ENCODE measurements around the gene STMN3.
A peak's percentile ranks its signal among the peaks of the same experiment; 100 is the strongest.

The STMN3 gene

GRCh38 chr20:63652192-63652980 is 838 bp downstream of the STMN3 start (continued):
- TF ChIP-seq ZNF169 (tag by site-specific recombination; IDR thresholded peaks at IDR 0.05), result no peak
- peak; percentile 96 for TF ChIP-seq KLF1 (tag by site-specific recombination; IDR thresholded peaks at IDR 0.05)
- no peak; the same call in 1 of the 2 replicates for TF ChIP-seq BCL11B (tag by site-specific recombination; IDR thresholded peaks at IDR 0.05; ENCODE audit: low read depth)
- TF ChIP-seq ZNF146 (tag by site-specific recombination; IDR thresholded peaks at IDR 0.05), result no peak
- TF ChIP-seq SCRT2 (tag by site-specific recombination; IDR thresholded peaks at IDR 0.05), result no peak
- no peak for TF ChIP-seq PRDM4 (tag by site-specific recombination; IDR thresholded peaks at IDR 0.05)
- no peak for TF ChIP-seq ZNF121 (tag by site-specific recombination; IDR thresholded peaks at IDR 0.05)
- no peak for TF ChIP-seq ZNF48 (tag by site-specific recombination; IDR thresholded peaks at IDR 0.05)
- TF ChIP-seq ZNF2 (tag by site-specific recombination; IDR thresholded peaks at IDR 0.05), result no peak
- TF ChIP-seq ZNF776 (tag by site-specific recombination; IDR thresholded peaks at IDR 0.05; ENCODE audit: borderline replicate concordance), result no peak
- TF ChIP-seq ZNF341 (tag by site-specific recombination; IDR thresholded peaks at IDR 0.05; ENCODE audit: low read depth), result 0 out of 2 replicates have a peak, but pooled peaks have one; percentile 26
- no peak for TF ChIP-seq HOXC10 (CRISPR knock-in tag; IDR thresholded peaks at IDR 0.05)
- TF ChIP-seq, protein P1, sequence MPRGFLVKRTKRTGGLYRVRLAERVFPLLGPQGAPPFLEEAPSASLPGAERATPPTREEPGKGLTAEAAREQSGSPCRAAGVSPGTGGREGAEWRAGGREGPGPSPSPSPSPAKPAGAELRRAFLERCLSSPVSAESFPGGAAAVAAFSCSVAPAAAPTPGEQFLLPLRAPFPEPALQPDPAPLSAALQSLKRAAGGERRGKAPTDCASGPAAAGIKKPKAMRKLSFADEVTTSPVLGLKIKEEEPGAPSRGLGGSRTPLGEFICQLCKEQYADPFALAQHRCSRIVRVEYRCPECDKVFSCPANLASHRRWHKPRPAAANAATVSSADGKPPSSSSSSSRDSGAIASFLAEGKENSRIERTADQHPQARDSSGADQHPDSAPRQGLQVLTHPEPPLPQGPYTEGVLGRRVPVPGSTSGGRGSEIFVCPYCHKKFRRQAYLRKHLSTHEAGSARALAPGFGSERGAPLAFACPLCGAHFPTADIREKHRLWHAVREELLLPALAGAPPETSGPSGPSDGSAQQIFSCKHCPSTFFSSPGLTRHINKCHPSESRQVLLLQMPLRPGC (tag by site-specific recombination; IDR thresholded peaks at IDR 0.05), result no peak
- no peak for TF ChIP-seq OVOL3 (tag by site-specific recombination; IDR thresholded peaks at IDR 0.05)
- peak; percentile 84 for TF ChIP-seq ZNF76 (tag by site-specific recombination; IDR thresholded peaks at IDR 0.05; ENCODE audit: borderline replicate concordance, low read depth)
- TF ChIP-seq MYNN (tag by site-specific recombination; IDR thresholded peaks at IDR 0.05; ENCODE audit: borderline replicate concordance), result no peak
- no peak for TF ChIP-seq MZF1 (tag by site-specific recombination; IDR thresholded peaks at IDR 0.05; ENCODE audit: borderline replicate concordance)
- peak; percentile 70 for TF ChIP-seq ZNF692 (tag by site-specific recombination; IDR thresholded peaks at IDR 0.05)
- no peak for TF ChIP-seq ZNF585B (tag by site-specific recombination; IDR thresholded peaks at IDR 0.05)
- TF ChIP-seq ZNF350 (tag by site-specific recombination; IDR thresholded peaks at IDR 0.05), result no peak
- peak; percentile 20; the same call in 1 of the 2 replicates for TF ChIP-seq ZXDB (tag by site-specific recombination; IDR thresholded peaks at IDR 0.05)
- TF ChIP-seq ZNF404 (tag by site-specific recombination; IDR thresholded peaks at IDR 0.05), result no peak
- no peak for TF ChIP-seq ZNF239 (tag by site-specific recombination; IDR thresholded peaks at IDR 0.05)
- TF ChIP-seq, protein P2, sequence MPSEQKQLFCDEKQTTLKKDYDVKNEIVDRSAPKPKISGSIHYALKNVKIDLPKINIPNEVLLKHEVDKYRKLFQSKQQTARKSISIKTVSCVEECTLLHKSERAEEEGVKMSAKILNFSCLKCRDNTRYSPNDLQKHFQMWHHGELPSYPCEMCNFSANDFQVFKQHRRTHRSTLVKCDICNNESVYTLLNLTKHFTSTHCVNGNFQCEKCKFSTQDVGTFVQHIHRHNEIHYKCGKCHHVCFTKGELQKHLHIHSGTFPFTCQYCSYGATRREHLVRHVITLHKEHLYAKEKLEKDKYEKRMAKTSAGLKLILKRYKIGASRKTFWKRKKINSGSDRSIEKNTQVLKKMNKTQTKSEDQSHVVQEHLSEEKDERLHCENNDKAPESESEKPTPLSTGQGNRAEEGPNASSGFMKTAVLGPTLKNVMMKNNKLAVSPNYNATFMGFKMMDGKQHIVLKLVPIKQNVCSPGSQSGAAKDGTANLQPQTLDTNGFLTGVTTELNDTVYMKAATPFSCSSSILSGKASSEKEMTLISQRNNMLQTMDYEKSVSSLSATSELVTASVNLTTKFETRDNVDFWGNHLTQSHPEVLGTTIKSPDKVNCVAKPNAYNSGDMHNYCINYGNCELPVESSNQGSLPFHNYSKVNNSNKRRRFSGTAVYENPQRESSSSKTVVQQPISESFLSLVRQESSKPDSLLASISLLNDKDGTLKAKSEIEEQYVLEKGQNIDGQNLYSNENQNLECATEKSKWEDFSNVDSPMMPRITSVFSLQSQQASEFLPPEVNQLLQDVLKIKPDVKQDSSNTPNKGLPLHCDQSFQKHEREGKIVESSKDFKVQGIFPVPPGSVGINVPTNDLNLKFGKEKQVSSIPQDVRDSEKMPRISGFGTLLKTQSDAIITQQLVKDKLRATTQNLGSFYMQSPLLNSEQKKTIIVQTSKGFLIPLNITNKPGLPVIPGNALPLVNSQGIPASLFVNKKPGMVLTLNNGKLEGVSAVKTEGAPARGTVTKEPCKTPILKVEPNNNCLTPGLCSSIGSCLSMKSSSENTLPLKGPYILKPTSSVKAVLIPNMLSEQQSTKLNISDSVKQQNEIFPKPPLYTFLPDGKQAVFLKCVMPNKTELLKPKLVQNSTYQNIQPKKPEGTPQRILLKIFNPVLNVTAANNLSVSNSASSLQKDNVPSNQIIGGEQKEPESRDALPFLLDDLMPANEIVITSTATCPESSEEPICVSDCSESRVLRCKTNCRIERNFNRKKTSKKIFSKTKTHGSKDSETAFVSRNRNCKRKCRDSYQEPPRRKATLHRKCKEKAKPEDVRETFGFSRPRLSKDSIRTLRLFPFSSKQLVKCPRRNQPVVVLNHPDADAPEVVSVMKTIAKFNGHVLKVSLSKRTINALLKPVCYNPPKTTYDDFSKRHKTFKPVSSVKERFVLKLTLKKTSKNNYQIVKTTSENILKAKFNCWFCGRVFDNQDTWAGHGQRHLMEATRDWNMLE (tag by site-specific recombination; conservative IDR thresholded peaks at IDR 0.05; ENCODE audit: low read depth), result no peak
- TF ChIP-seq ZNF37A (tag by site-specific recombination; IDR thresholded peaks at IDR 0.05), result no peak
- no peak for TF ChIP-seq ZNF549 (tag by site-specific recombination; IDR thresholded peaks at IDR 0.05)
- TF ChIP-seq ZBTB26 (tag by site-specific recombination; optimal IDR thresholded peaks at IDR 0.05), result peak; percentile 82
- TF ChIP-seq MEIS1 (CRISPR knock-in tag; IDR thresholded peaks at IDR 0.05; ENCODE audit: borderline replicate concordance), result no peak

Data from HEK293 (cell line).